ENCODE measurements around the gene SCRN3. TPM values are rescaled to one million over a fixed set of nuclear protein-coding genes. Genes with fewer than 3 reads are reported as not detected.

Gene SCRN3
- total and polyA plus RNA-seq, 2 of the 4 experiments (the other 2 are of a cell fraction), result 9.9 to 11.4 TPM

GRCh38 chr2:174439323-174439722, 43.8 kb downstream of the SCRN3 start:
- H3K4ac ChIP-seq (ENCODE audit: low read depth, low read length), result no peak overlapping the region
- TF ChIP-seq POLR2A (IDR thresholded peaks at IDR 0.05; ENCODE audit: low read depth, low read length) (no peak), MAFK (IDR thresholded peaks at IDR 0.05; ENCODE audit: low read depth, low read length) (peak; percentile 38; the same call in 1 of the 2 replicates)
- TF ChIP-seq, protein P1, sequence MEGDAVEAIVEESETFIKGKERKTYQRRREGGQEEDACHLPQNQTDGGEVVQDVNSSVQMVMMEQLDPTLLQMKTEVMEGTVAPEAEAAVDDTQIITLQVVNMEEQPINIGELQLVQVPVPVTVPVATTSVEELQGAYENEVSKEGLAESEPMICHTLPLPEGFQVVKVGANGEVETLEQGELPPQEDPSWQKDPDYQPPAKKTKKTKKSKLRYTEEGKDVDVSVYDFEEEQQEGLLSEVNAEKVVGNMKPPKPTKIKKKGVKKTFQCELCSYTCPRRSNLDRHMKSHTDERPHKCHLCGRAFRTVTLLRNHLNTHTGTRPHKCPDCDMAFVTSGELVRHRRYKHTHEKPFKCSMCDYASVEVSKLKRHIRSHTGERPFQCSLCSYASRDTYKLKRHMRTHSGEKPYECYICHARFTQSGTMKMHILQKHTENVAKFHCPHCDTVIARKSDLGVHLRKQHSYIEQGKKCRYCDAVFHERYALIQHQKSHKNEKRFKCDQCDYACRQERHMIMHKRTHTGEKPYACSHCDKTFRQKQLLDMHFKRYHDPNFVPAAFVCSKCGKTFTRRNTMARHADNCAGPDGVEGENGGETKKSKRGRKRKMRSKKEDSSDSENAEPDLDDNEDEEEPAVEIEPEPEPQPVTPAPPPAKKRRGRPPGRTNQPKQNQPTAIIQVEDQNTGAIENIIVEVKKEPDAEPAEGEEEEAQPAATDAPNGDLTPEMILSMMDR (conservative IDR thresholded peaks at IDR 0.05; ENCODE audit: low read depth, low read length), result no peak
- H2AFZ ChIP-seq (replicated peaks; ENCODE audit: low read length, poor library complexity), result no peak overlapping the region
- H2BK5ac ChIP-seq (ENCODE audit: low read depth, low read length, poor library complexity, severe bottlenecking), result no peak overlapping the region
- no peaks in the 10 kb centered on the region for H3K79me1 ChIP-seq (ENCODE audit: low read depth in 1 of 2, low read length in 2 of 2)
- no peak overlapping the region for H3K18ac ChIP-seq (ENCODE audit: low read depth, low read length)
- no peak overlapping the region for H2BK15ac ChIP-seq (ENCODE audit: low read depth, low read length)
- no peak overlapping the region for H2BK20ac ChIP-seq (ENCODE audit: low read depth, low read length)
- H3K4me1 ChIP-seq (ENCODE audit: control insufficient read depth, insufficient read depth, low read length), result peaks cover 10% of the 10 kb centered on the region
- no peak overlapping the region for H2AK5ac ChIP-seq (ENCODE audit: low read depth, low read length)
- no peak overlapping the region for H2BK120ac ChIP-seq (ENCODE audit: low read depth, low read length)
- no CpG with 5 or more reads among the region's 2 CpGs for WGBS, 2 experiments (ENCODE audit: extremely low coverage in 2 of 2, insufficient read length in 1 of 2)
- no peaks in the 10 kb centered on the region for H3K9me3 ChIP-seq (ENCODE audit: control insufficient read depth, insufficient read depth, low read length)
- BruUV-seq (replicated peaks), result no TSS peak
- no peak overlapping the region for H3K27ac ChIP-seq (ENCODE audit: insufficient read depth, low read length)
- intact Hi-C loops (cut with micrococcal nuclease), result no loop called here
- H4K20me1 ChIP-seq (ENCODE audit: insufficient read depth, low read length), result no peaks in the 10 kb centered on the region
- no peak for ATAC-seq (ENCODE audit: low read depth)
- in situ Hi-C loops (cut with MboI; ENCODE audit: low sequenced_read_pairs), result no loop called here
- dilution Hi-C loops (cut with HindIII; ENCODE audit: low sequenced_read_pairs, unreplicated experiment), result no loop called here
- peaks cover 2% of the 10 kb centered on the region; the same call in 1 of the 2 replicates for H3K9me1 ChIP-seq (ENCODE audit: insufficient read depth, low read length)
- no peak overlapping the region for H4K5ac ChIP-seq (ENCODE audit: low read depth, low read length)
- H3K23ac ChIP-seq (ENCODE audit: low read depth, low read length), result no peak overlapping the region
- no peak overlapping the region for H2AK9ac ChIP-seq (replicated peaks; ENCODE audit: low read depth, low read length, poor library complexity)
- POLR2A ChIA-PET (ENCODE audit: unreplicated experiment), result no interaction called here
- no peak overlapping the region for H3K14ac ChIP-seq (replicated peaks; ENCODE audit: low read depth, low read length)
- no peak overlapping the region for H3K4me2 ChIP-seq (ENCODE audit: low read depth, low read length)
- H4K8ac ChIP-seq (ENCODE audit: low read depth in 2 of 2, low read length in 2 of 2), result no peak overlapping the region
- no peak overlapping the region for H4K91ac ChIP-seq (ENCODE audit: insufficient read depth, low read depth, low read length)
- H3K36me3 ChIP-seq (ENCODE audit: control insufficient read depth, insufficient read depth, low read length), result no peaks in the 10 kb centered on the region
- H3K9ac ChIP-seq (ENCODE audit: low read depth, low read length), result no peak overlapping the region
- no peak overlapping the region for H3K4me3 ChIP-seq (ENCODE audit: insufficient read depth, low read depth, low read length)
- H3K27me3 ChIP-seq (ENCODE audit: control insufficient read depth, insufficient read depth, low read length), result no peaks in the 10 kb centered on the region
- CTCF ChIA-PET, result no interaction called here
- DNase-seq, result no peak
- H3K56ac ChIP-seq (ENCODE audit: extremely low read depth, insufficient read depth, low read length), result no peak overlapping the region

Data from IMR-90 (cell line).